ENCODE data around the gene GLTP.
"Not testable (repeated sequence)": the region's sequence is repeated elsewhere in the genome, so short reads cannot be mapped to it uniquely, and the experiment has no call there.

GRCh38 chr12:109850518-109850917 lies 29.8 kb downstream of the GLTP start:
- not testable (repeated sequence) for TF ChIP-seq CTCF (IDR thresholded peaks at IDR 0.05); USF2 (CRISPR knock-in tag; IDR thresholded peaks at IDR 0.05)

All from WTC11 (cell line).